Measurements from ENCODE around the gene TMBIM4. TPM values are rescaled to one million over a fixed set of nuclear protein-coding genes. Genes with fewer than 3 reads are reported as not detected.

Gene TMBIM4
- total RNA-seq, 1 experiment from 2014 or later, result 18.4 TPM

DNA sequence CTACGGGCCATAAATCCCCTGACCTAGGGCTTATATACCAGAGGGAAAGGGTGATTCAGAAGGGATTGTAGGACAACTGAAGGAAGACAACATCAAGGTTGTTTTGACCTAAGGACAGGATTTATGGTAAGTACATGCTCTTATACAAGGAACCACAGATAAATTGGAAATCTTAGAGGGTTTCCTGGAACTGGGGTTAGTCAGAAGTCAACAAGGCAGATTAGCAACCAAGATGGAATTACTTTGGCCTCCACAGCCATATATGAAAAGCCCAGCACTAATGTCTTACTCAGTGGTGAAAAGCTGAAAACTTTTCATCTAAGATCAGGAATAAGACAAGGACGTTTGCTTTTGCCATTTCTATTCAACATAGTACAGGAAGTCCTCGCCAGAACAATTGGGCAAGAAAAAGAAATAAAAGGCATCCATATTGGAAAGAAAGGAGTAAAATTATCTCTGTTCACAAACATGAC lies 5.4 kb downstream of the TMBIM4 start:
- H4K91ac ChIP-seq (ENCODE audit: insufficient read length, low read depth, low read length), result no peak overlapping the region
- H2BK12ac ChIP-seq (ENCODE audit: insufficient read length, low read depth, low read length), result no peak overlapping the region
- no peak overlapping the region for H3K56ac ChIP-seq (ENCODE audit: insufficient read length, low read depth, low read length)
- H2BK15ac ChIP-seq (ENCODE audit: low read depth, low read length), result no peak overlapping the region
- DNase-seq, result no peak
- Mint-ChIP-seq H3K27ac (no peak overlapping the region), H3K4me1 (peaks cover 3 to 6% of the 10 kb centered on the region in 2 experiments; a peak in 3 of 4 replicates), H3K36me3 (ENCODE audit: insufficient read depth in 1 of 3, low read depth in 3 of 3) (peaks cover 13 to 16% (median 15%) of the 10 kb centered on the region in 3 experiments), H3K27me3 (ENCODE audit: low read depth) (no peaks in the 10 kb centered on the region), H3K9me3 (peaks cover 10 to 15% of the 10 kb centered on the region in 2 experiments; a peak in 3 of 5 replicates), H3K4me3 (no peak overlapping the region)
- H3K27ac ChIP-seq (ENCODE audit: insufficient read length, low read depth, low read length), result no peak overlapping the region
- no peak overlapping the region for H3K23ac ChIP-seq (ENCODE audit: insufficient read length, low read depth, low read length)
- H3K4ac ChIP-seq (ENCODE audit: low read depth, low read length), result no peak overlapping the region
- no peak overlapping the region for H3K4me2 ChIP-seq (ENCODE audit: insufficient read depth, insufficient read length, low read length)
- no peaks in the 10 kb centered on the region for H3K27me3 ChIP-seq (ENCODE audit: insufficient read depth, low read length)
- H3K4me1 ChIP-seq (ENCODE audit: insufficient read depth, low read length), result peaks cover 3% of the 10 kb centered on the region
- no peak overlapping the region for H2BK5ac ChIP-seq (ENCODE audit: insufficient read length, low read length)
- H3K18ac ChIP-seq (ENCODE audit: insufficient read length, low read depth, low read length), result no peak overlapping the region
- no peaks in the 10 kb centered on the region for H3K9me3 ChIP-seq (ENCODE audit: control insufficient read depth, low read depth, low read length)
- H2AFZ ChIP-seq (ENCODE audit: low read length), result no peak overlapping the region
- H3K79me2 ChIP-seq (ENCODE audit: insufficient read depth, low read length), result peaks cover 3% of the 10 kb centered on the region; the same call in 1 of the 2 replicates
- no peak overlapping the region for H3T11ph ChIP-seq (ENCODE audit: low read length)
- no peaks in the 10 kb centered on the region for H4K20me1 ChIP-seq (ENCODE audit: control insufficient read depth, insufficient read depth, insufficient read length)
- no CpG with 5 or more reads among the region's 3 CpGs for WGBS (ENCODE audit: extremely low coverage, insufficient read length, low lambda C conversion rate)
- no peak overlapping the region for H3K9ac ChIP-seq (ENCODE audit: extremely low read depth, insufficient read length, low read length)
- no peak overlapping the region for H3K14ac ChIP-seq (ENCODE audit: insufficient read depth, low read length)
- H4K5ac ChIP-seq (ENCODE audit: insufficient read length, low read depth, low read length), result no peak overlapping the region
- H2BK120ac ChIP-seq (ENCODE audit: low read depth, low read length, poor library complexity, severe bottlenecking), result no peak overlapping the region
- no peaks in the 10 kb centered on the region for H3K23me2 ChIP-seq (ENCODE audit: insufficient read length, low read depth, low read length, poor library complexity, severe bottlenecking)
- TF ChIP-seq, protein P1, sequence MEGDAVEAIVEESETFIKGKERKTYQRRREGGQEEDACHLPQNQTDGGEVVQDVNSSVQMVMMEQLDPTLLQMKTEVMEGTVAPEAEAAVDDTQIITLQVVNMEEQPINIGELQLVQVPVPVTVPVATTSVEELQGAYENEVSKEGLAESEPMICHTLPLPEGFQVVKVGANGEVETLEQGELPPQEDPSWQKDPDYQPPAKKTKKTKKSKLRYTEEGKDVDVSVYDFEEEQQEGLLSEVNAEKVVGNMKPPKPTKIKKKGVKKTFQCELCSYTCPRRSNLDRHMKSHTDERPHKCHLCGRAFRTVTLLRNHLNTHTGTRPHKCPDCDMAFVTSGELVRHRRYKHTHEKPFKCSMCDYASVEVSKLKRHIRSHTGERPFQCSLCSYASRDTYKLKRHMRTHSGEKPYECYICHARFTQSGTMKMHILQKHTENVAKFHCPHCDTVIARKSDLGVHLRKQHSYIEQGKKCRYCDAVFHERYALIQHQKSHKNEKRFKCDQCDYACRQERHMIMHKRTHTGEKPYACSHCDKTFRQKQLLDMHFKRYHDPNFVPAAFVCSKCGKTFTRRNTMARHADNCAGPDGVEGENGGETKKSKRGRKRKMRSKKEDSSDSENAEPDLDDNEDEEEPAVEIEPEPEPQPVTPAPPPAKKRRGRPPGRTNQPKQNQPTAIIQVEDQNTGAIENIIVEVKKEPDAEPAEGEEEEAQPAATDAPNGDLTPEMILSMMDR (conservative IDR thresholded peaks at IDR 0.05), result no peak
- H3K79me1 ChIP-seq (ENCODE audit: insufficient read depth, low read depth, low read length, poor library complexity, severe bottlenecking), result peaks cover 8% of the 10 kb centered on the region
- H2BK20ac ChIP-seq (ENCODE audit: low read depth, low read length, poor library complexity, severe bottlenecking), result no peak overlapping the region
- no peak overlapping the region for H2AK5ac ChIP-seq (ENCODE audit: insufficient read length, low read length)
- H4K8ac ChIP-seq (replicated peaks; ENCODE audit: insufficient read length, low read depth, low read length), result no peak overlapping the region
